HepG2 (cell line): ENCODE measurements around the gene CCDC148. TPM values are rescaled to one million over a fixed set of nuclear protein-coding genes. Genes with fewer than 3 reads are reported as not detected.

Experiments used
- ATAC-seq: fragments of 200-7000 bp; cut with Tn5 transposase; 3 replicates; pipeline ENCODE4 v1.9.1; 2020; ENCODE audit warnings: mild to moderate bottlenecking, moderate library complexity
- BruUV-seq: library from RNA; stranded (reverse); fragments of 400-500 nt; replicated peaks from 2 replicates; lab custom pipeline; 2021; lab: Mats Ljungman, UMichigan
- CTCF ChIA-PET: fragments of 300-600 bp; formaldehyde crosslinking; extraction: SDS; loops from one replicate; lab custom pipeline; 2021; ENCODE audit warnings: low total read pairs, inconsistent platforms, low intra/inter-chr PET ratio; lab: Yijun Ruan, JAX
- POLR2A ChIA-PET: fragments of 350-600 bp; sonication (Branson Sonifier 250); formaldehyde crosslinking; loops from one replicate; lab custom pipeline; 2020; ENCODE audit warnings: antibody characterized with exemption, inconsistent platforms; lab: Yijun Ruan, JAX
- DNase-seq: peaks from one replicate; pipeline ENCODE4 v3.0.0-alpha.2; 2015; ENCODE audit warnings: low spot score
- FAIRE-seq: peaks from 3 replicates; lab custom pipeline; 2011; peaks lifted over from hg19 to GRCh38; lab: Jason Lieb, UNC
- H2AFZ ChIP-seq: one replicate; pipeline ENCODE4 v1.6.1; 2011; ENCODE audit warnings: low read length, inconsistent platforms
- H3K27ac ChIP-seq: fragments of 300-600 bp; 3 replicates; pipeline ENCODE4 v1.8.0; 2011; ENCODE audit warnings: mixed run types, mild to moderate bottlenecking, mixed read lengths, low read length, inconsistent platforms; ENCODE audit not compliant: insufficient read depth; ENCODE audit errors: extremely low read length
- H3K27me3 ChIP-seq, 2 experiments: fragments of 200-600 bp in 1 of 2; 2 replicates in 1 of 2; 3 replicates in 1 of 2; pipeline versions ENCODE4 v1.6.0 to v1.8.0; 2011; ENCODE audit warnings: low read length in 2 of 2, mild to moderate bottlenecking in 2 of 2, moderate library complexity in 2 of 2, inconsistent platforms in 1 of 2; ENCODE audit not compliant: insufficient read depth in 2 of 2, control insufficient read depth in 1 of 2
- H3K36me3 ChIP-seq, 2 experiments: fragments of 200-600 bp in 1 of 2; replicated peaks in 1 of 2; 2 replicates in 1 of 2; 3 replicates in 1 of 2; pipeline versions ENCODE4 v1.5.1 to v1.8.0; 2011; ENCODE audit warnings: low read length in 2 of 2, inconsistent platforms in 1 of 2; ENCODE audit not compliant: insufficient read depth in 2 of 2, control insufficient read depth in 1 of 2
- H3K4me1 ChIP-seq: 2 replicates; pipeline ENCODE4 v1.5.1; 2012; ENCODE audit warnings: low read length, inconsistent platforms; ENCODE audit not compliant: insufficient read depth
- H3K4me2 ChIP-seq: 2 replicates; pipeline ENCODE4 v1.6.0; 2011; ENCODE audit warnings: low read depth, low read length, inconsistent platforms
- H3K4me3 ChIP-seq, 3 experiments: fragments of 200-600 bp in 1 of 3; sonication (generic), shearing (Covaris generic) in 1 of 3; replicated peaks in 1 of 3; 2 replicates each; pipeline ENCODE4 v1.5.1; 2011 to 2016; ENCODE audit warnings: low read length in 3 of 3, inconsistent platforms in 2 of 3, low read depth in 2 of 3, mild to moderate bottlenecking in 2 of 3, control low read depth in 1 of 3, mixed read lengths in 1 of 3; ENCODE audit not compliant: insufficient read depth in 1 of 3
- H3K79me2 ChIP-seq: one replicate; pipeline ENCODE4 v1.6.1; 2011; ENCODE audit warnings: low read length, inconsistent platforms; ENCODE audit not compliant: insufficient read depth
- H3K9ac ChIP-seq: 2 replicates; pipeline ENCODE4 v1.6.0; 2011; ENCODE audit warnings: mild to moderate bottlenecking, low read depth, low read length, inconsistent platforms; ENCODE audit not compliant: insufficient read depth
- H3K9me3 ChIP-seq: 2 replicates; pipeline ENCODE4 v1.5.1; 2012; ENCODE audit warnings: mild to moderate bottlenecking, low read length
- H4K20me1 ChIP-seq: 2 replicates; pipeline ENCODE4 v1.6.0; 2011; ENCODE audit warnings: inconsistent platforms, mild to moderate bottlenecking, low read length, moderate library complexity; ENCODE audit not compliant: insufficient read depth
- ZFAT ChIP-seq: sonication (generic); formaldehyde crosslinking; conservative IDR thresholded peaks from 2 replicates; pipeline ENCODE4 v1.8.1; 2023; ENCODE audit warnings: missing genetic modification reagents, inconsistent platforms
- ZNF841 ChIP-seq: sonication (generic); formaldehyde crosslinking; IDR thresholded peaks from 2 replicates; pipeline ENCODE4 v1.8.1; 2023; ENCODE audit warnings: missing genetic modification reagents, borderline replicate concordance
- WGBS: methylation state at CpG from one replicate; pipeline ENCODE4 v1.1.6; 2017; ENCODE audit warnings: low lambda C conversion rate; 5-methylcytosine and 5-hydroxymethylcytosine counted together
- in situ Hi-C: cut with HindIII; loops from 2 replicates; pipeline ENCODE4 v1.10.0; 2017; ENCODE audit warnings: low pct_unique_long_range_greater_than_20kb; ENCODE audit not compliant: extremely low pct_ligation_motif_present
- intact Hi-C: fragments of 100-400 bp; cut with micrococcal nuclease; formaldehyde crosslinking; loops from one replicate; pipeline ENCODE4 v1.10.0; 2022; ENCODE audit not compliant: unreplicated experiment
- polyA plus RNA-seq, 8 experiments: library from polyadenylated mRNA; depleted of rRNA in 3 of 8; stranded (reverse) in 7 of 8; unstranded in 1 of 8; fragments of >200 nt; fragmentation: Illumina TruSeq in 4 of 8; extraction: Trizol in 4 of 8; gene quantifications; 2 replicates each; pipeline versions ENCODE4 v1.2.1 to v1.2.3, GENCODE V29; 2011 to 2016; ENCODE audit warnings: low read depth in 4 of 8, missing spikeins in 1 of 8, mixed read lengths in 1 of 8; ENCODE audit not compliant: insufficient read depth in 1 of 8
- small RNA-seq, 3 experiments: library from RNA; depleted of rRNA; stranded (forward); fragments of <200 nt; gene quantifications; one replicate each; pipeline ENCODE3, GENCODE V24; 2012; ENCODE audit warnings: low read depth in 2 of 3, low replicate concordance in 1 of 3; ENCODE audit not compliant: insufficient read length in 3 of 3, insufficient read depth in 2 of 3
- total RNA-seq, 5 experiments: library from RNA; depleted of rRNA; stranded (reverse); fragments of >200 nt; fragmentation: Illumina TruSeq; extraction: Trizol; gene quantifications; 2 replicates each; pipeline ENCODE4 v1.2.3, GENCODE V29; 2016; ENCODE audit warnings: low read depth in 1 of 5

The CCDC148 gene
- total and polyA plus RNA-seq, 2 of the 13 experiments (the other 11 are each of a cell fraction or from before 2014, with no cell fraction given): 0.30 to 0.49 TPM

- no peak overlapping the region for H3K4me3 ChIP-seq
- FAIRE-seq: no peak
- peaks cover 85% of the 10 kb centered on the region for H3K4me1 ChIP-seq
- H3K9ac ChIP-seq: no peak overlapping the region
- no peaks in the 10 kb centered on the region for H4K20me1 ChIP-seq
- CTCF ChIA-PET: no interaction called here
- no peak overlapping the region for H3K27ac ChIP-seq
- WGBS: 85% methylated on average over 2 of the region's 2 CpGs
- BruUV-seq: no TSS peak
- no peaks in the 10 kb centered on the region for H3K79me2 ChIP-seq
- TF ChIP-seq ZFAT (CRISPR knock-in tag) (no peak), ZNF841 (CRISPR knock-in tag) (no peak)
- TF ChIP-seq, all 625 proteins: peak for 0
- ATAC-seq (no peak), DNase-seq (no peak)
- Histone ChIP-seq H3K9me3 (no peaks in the 10 kb centered on the region), H2AFZ (no peak overlapping the region), H3K4me2 (no peak overlapping the region), H3K36me3 (no peaks in the 10 kb centered on the region), H3K27me3 (no peaks in the 10 kb centered on the region)
- intact Hi-C loops: no loop called here
- in situ Hi-C loops: no loop called here
- POLR2A ChIA-PET: no interaction called here
Measured at GRCh38 chr2:158124896-158125295, 331.7 kb downstream of the CCDC148 start.

Small RNA genes within 50 kb of the gene (small RNA-seq; reads per million reads assigned to genes)
- gene RN7SL393P: 0 reads per million in 3 experiments

Other genes starting within 250 kb of the CCDC148 start
- gene PKP4, start 199 bp upstream of the CCDC148 start, total RNA-seq (2016; rRNA removed; fragmentation: Illumina TruSeq; extraction: Trizol): 80.9 and 84.8 TPM in 2 replicates
- gene PKP4, start 199 bp upstream of the CCDC148 start, polyA plus RNA-seq (2011; rRNA removed): 82.0 and 90.5 TPM in 2 replicates